Astrocyte of the cerebellum (primary cell): ENCODE results near the gene GNB1L.

ENCODE experiments used
- DNase-seq: peaks from one replicate; pipeline ENCODE4 v3.0.0-alpha.2; 2011; ENCODE audit warnings: low read depth
- H3K4me3 ChIP-seq: 2 replicates; pipeline ENCODE4 v1.5.1; 2011; ENCODE audit warnings: mild to moderate bottlenecking, low read depth, low read length, moderate library complexity
- CTCF ChIP-seq: IDR thresholded peaks from 2 replicates; pipeline ENCODE4 v1.5.1; 2012; ENCODE audit warnings: low read length, low read depth, moderate library complexity, mild to moderate bottlenecking; ENCODE audit errors: missing control alignments
- in situ Hi-C: cut with HindIII; loops from 2 replicates; pipeline ENCODE4 v1.10.0; 2017; ENCODE audit warnings: low sequenced_read_pairs

The GNB1L gene

GRCh38 chr22:19866665-19867009 is 12.0 kb upstream of the GNB1L start:
- no peak overlapping the region for H3K4me3 ChIP-seq
- in situ Hi-C loops: no loop called here
- no peak for DNase-seq
- TF ChIP-seq CTCF: no peak

- in situ Hi-C loops: no loop called here
- no peak overlapping the region for H3K4me3 ChIP-seq
- DNase-seq: no peak
- TF ChIP-seq CTCF: no peak
Measured at GRCh38 chr22:19865141-19865829, 10.6 kb upstream of the GNB1L start.

- in situ Hi-C loops: no loop called here
- TF ChIP-seq CTCF: no peak
- no peak for DNase-seq
Measured at GRCh38 chr22:19864538-19865106, 9.9 kb upstream of the GNB1L start.

GRCh38 chr22:19863571-19863970 is 8.9 kb upstream of the GNB1L start:
- TF ChIP-seq CTCF: no peak
- DNase-seq: no peak
- in situ Hi-C loops: no loop called here
- H3K4me3 ChIP-seq: no peak overlapping the region

More at GRCh38 chr22:19864538-19865106, 9.9 kb upstream of the GNB1L start:
- H3K4me3 ChIP-seq: no peak overlapping the region

GRCh38 chr22:19862619-19863246 is 8.1 kb upstream of the GNB1L start:
- no peak overlapping the region for H3K4me3 ChIP-seq
- DNase-seq: no peak
- in situ Hi-C loops: no loop called here
- no peak for TF ChIP-seq CTCF

- in situ Hi-C loops: no loop called here
- no peak overlapping the region for H3K4me3 ChIP-seq
- no peak for DNase-seq
- no peak for TF ChIP-seq CTCF
Measured at GRCh38 chr22:19859861-19860510, 5.3 kb upstream of the GNB1L start.
